Prostate gland (tissue), 2 donors: Measurements from ENCODE around the gene GRAMD1A. TPM values are rescaled to one million over a fixed set of nuclear protein-coding genes. Genes with fewer than 3 reads are reported as not detected.

Source experiments
- DNase-seq: peaks from one replicate; pipeline ENCODE4 v3.0.0-alpha.2; 2019; ENCODE audit warnings: low spot score
- H3K27ac ChIP-seq, 2 donors: fragments of 200-600 bp; sonication (generic); 2 replicates each; pipeline ENCODE4 v1.5.1; 2017 to 2019
- H3K27me3 ChIP-seq: fragments of 200-600 bp; sonication (generic); replicated peaks from 2 replicates; pipeline ENCODE4 v1.5.1; 2019; ENCODE audit not compliant: insufficient read depth
- H3K36me3 ChIP-seq, 2 donors: fragments of 200-600 bp; sonication (generic); 1 replicate in 1 of 2; 2 replicates in 1 of 2; pipeline versions ENCODE4 v1.5.1 to v1.8.1; 2017 to 2019
- H3K4me1 ChIP-seq: fragments of 200-600 bp; sonication (generic); replicated peaks from 2 replicates; pipeline ENCODE4 v1.5.1; 2019
- H3K4me3 ChIP-seq, 2 donors: fragments of 200-600 bp; sonication (generic); 2 replicates each; pipeline ENCODE4 v1.5.1; 2017 to 2019
- H3K9me3 ChIP-seq: fragments of 200-600 bp; sonication (generic); 2 replicates; pipeline ENCODE4 v1.5.1; 2017
- CTCF ChIP-seq, 4 experiments: fragments of 200-600 bp in 2 of 4; fragments of 450-650 bp in 2 of 4; sonication (generic) in 2 of 4; IDR thresholded peaks; 1 replicate in 3 of 4; 2 replicates in 1 of 4; pipeline ENCODE4 v1.5.1; 2016 to 2019; ENCODE audit warnings: antibody characterized with exemption in 4 of 4, mild to moderate bottlenecking in 2 of 4, moderate library complexity in 2 of 4
- POLR2A ChIP-seq: fragments of 450-650 bp; IDR thresholded peaks from one replicate; pipeline ENCODE4 v1.6.1; 2016; ENCODE audit warnings: antibody characterized with exemption, mild to moderate bottlenecking
- POLR2AphosphoS5 ChIP-seq: sonication (generic); formaldehyde crosslinking; IDR thresholded peaks from one replicate; pipeline ENCODE4 v1.6.1; 2017; ENCODE audit warnings: antibody characterized with exemption
- WGBS: methylation state at CpG from one replicate; pipeline ENCODE4 v1.1.5; 2018; 5-methylcytosine and 5-hydroxymethylcytosine counted together
- intact Hi-C: fragments of 100-400 bp; cut with DNase I; formaldehyde crosslinking; loops from one replicate; pipeline ENCODE4 v1.14.2; 2022
- total RNA-seq, 2 donors: library from RNA; depleted of rRNA; stranded (reverse); fragments of >200 nt; gene quantifications; one replicate each; pipeline ENCODE4 v1.1.0, GENCODE V29; 2016

The GRAMD1A gene
- total RNA-seq, 2 donors from 2014 or later, result 32.2 to 120 TPM

DNA sequence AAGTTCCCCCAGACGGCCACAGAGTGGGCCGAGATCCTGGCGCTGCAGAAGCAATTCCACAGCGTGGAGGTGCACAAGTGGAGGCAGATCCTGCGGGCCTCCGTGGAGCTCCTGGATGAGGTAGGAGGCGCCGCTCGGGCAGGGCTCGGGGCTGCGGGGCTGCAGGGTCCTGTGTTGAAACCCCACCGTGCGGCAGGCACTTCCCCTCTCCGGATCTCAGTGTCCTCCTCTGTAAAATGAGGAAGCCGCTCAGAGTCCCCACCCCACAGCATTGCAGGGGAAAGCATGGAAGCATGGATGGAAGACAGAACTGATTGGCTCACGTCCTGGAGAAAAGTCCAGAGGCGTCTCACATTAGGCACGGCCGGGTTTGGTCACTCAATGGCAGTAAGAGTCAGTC is 23.3 kb downstream of the GRAMD1A start:
- Histone ChIP-seq H3K4me1 (no peaks in the 10 kb centered on the region), H3K36me3 (peaks cover 12 to 34% of the 10 kb centered on the region in 2 donors), H3K27me3 (no peaks in the 10 kb centered on the region), H3K4me3 (no peak overlapping the region), H3K27ac (no peak overlapping the region), H3K9me3 (no peaks in the 10 kb centered on the region)
- intact Hi-C loops, result no loop called here
- TF ChIP-seq POLR2A (no peak), POLR2AphosphoS5 (no peak), CTCF (IDR thresholded peaks at IDR 0.05) (no peak)
- no peak for DNase-seq
- WGBS, result 76% methylated on average over 13 of the region's 19 CpGs

- no peaks in the 10 kb centered on the region for H3K9me3 ChIP-seq
- intact Hi-C loops, result no loop called here
- 87% methylated on average over 6 of the region's 6 CpGs for WGBS
- H3K4me1 ChIP-seq, result no peaks in the 10 kb centered on the region
- peaks cover 12 to 30% of the 10 kb centered on the region in 2 donors for H3K36me3 ChIP-seq
- DNase-seq, result no peak
- TF ChIP-seq POLR2A, result no peak
- TF ChIP-seq POLR2AphosphoS5, result no peak
- no peak for TF ChIP-seq CTCF (IDR thresholded peaks at IDR 0.05)
- H3K27me3 ChIP-seq, result no peaks in the 10 kb centered on the region
- H3K4me3 ChIP-seq, result no peak overlapping the region
- H3K27ac ChIP-seq, result no peak overlapping the region
These were observed 24.0 kb downstream of the GRAMD1A start for GRCh38 chr19:35024095-35024494.

- WGBS, result 84% methylated on average over 20 of the region's 21 CpGs
- intact Hi-C loops, result no loop called here
- Histone ChIP-seq H3K9me3 (no peaks in the 10 kb centered on the region), H3K27me3 (no peaks in the 10 kb centered on the region), H3K27ac (no peak overlapping the region), H3K4me1 (no peaks in the 10 kb centered on the region), H3K4me3 (no peak overlapping the region), H3K36me3 (peaks cover 9 to 19% of the 10 kb centered on the region in 2 donors)
- no peak for TF ChIP-seq POLR2A
- TF ChIP-seq CTCF (IDR thresholded peaks at IDR 0.05), result no peak
- no peak for DNase-seq
These were observed 25.8 kb downstream of the GRAMD1A start for GRCh38 chr19:35025969-35026368.

GRCh38 chr19:35026418-35026817 is 26.3 kb downstream of the GRAMD1A start:
- WGBS, result 80% methylated on average over 6 of the region's 6 CpGs
- Histone ChIP-seq H3K4me1 (no peaks in the 10 kb centered on the region), H3K27me3 (no peaks in the 10 kb centered on the region), H3K4me3 (no peak overlapping the region), H3K27ac (no peak overlapping the region), H3K9me3 (no peaks in the 10 kb centered on the region), H3K36me3 (peaks cover 6 to 19% of the 10 kb centered on the region in 2 donors)
- intact Hi-C loops, result no loop called here
- TF ChIP-seq POLR2A, result no peak
- no peak for TF ChIP-seq POLR2AphosphoS5
- no peak for TF ChIP-seq CTCF (IDR thresholded peaks at IDR 0.05)
- no peak for DNase-seq

DNA sequence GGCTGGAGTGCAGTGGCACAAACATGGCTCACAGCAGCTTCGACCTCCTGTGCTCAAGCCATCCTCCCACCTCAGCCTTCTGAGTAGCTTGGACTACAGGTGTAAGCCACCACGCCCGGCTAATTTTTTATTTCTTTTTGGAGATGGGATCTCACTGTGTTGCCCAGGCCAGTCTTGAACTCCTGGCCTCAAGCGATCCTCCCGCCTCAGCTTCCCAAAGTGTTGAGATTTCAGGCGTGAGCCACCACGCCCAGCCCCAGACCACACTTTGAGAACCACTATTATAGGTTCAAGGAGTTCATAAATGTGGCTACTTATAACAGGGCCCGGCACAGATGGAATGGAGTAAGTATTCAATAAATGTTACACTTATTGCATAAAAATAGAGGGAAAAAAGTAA is 26.9 kb downstream of the GRAMD1A start:
- 86% methylated on average over 8 of the region's 8 CpGs for WGBS
- H3K9me3 ChIP-seq, result no peaks in the 10 kb centered on the region
- no peak for TF ChIP-seq POLR2AphosphoS5
- peaks cover under 1 to 13% of the 10 kb centered on the region in 2 donors for H3K36me3 ChIP-seq
- H3K4me1 ChIP-seq, result no peaks in the 10 kb centered on the region
- intact Hi-C loops, result no loop called here
- H3K27me3 ChIP-seq, result no peaks in the 10 kb centered on the region
- no peak overlapping the region for H3K27ac ChIP-seq
- DNase-seq, result no peak
- H3K4me3 ChIP-seq, result no peak overlapping the region
